Left ventricle myocardium inferior (tissue), 1 donor: ENCODE results near the gene ANKRD34A. TPM values are rescaled to one million over a fixed set of nuclear protein-coding genes. Genes with fewer than 3 reads are reported as not detected.

ENCODE experiments used
- DNase-seq: peaks from one replicate; pipeline ENCODE4 v3.0.0-alpha.2; 2020
- H3K27ac ChIP-seq: fragments of 200-600 bp; replicated peaks from 2 replicates; pipeline ENCODE4 v1.8.0; 2021
- H3K27me3 ChIP-seq: fragments of 200-600 bp; 2 replicates; pipeline ENCODE4 v1.8.0; 2021; ENCODE audit warnings: low read depth
- H3K36me3 ChIP-seq: fragments of 200-600 bp; 2 replicates; pipeline ENCODE4 v1.8.0; 2021
- H3K4me1 ChIP-seq: fragments of 200-600 bp; 2 replicates; pipeline ENCODE4 v1.8.0; 2021
- H3K4me3 ChIP-seq: fragments of 200-600 bp; 2 replicates; pipeline ENCODE4 v1.8.0; 2021; ENCODE audit warnings: mild to moderate bottlenecking, moderate library complexity
- H3K9me3 ChIP-seq: fragments of 200-600 bp; replicated peaks from 2 replicates; pipeline ENCODE4 v1.8.0; 2021
- intact Hi-C: fragments of 100-400 bp; cut with micrococcal nuclease; formaldehyde crosslinking; loops from one replicate; pipeline ENCODE4 v1.11.0; 2022
- total RNA-seq: library from RNA; stranded (reverse); fragmentation: NEBNext Ultra II Directional; extraction: Animal tissue kit (Norgen Biotek cat#: 25700); gene quantifications from one replicate; pipeline ENCODE4 v1.2.1, GENCODE V29; 2021
- TF ChIP-seq, protein P1 (sequence below): fragments of 200-600 bp; IDR thresholded peaks from 2 replicates; pipeline ENCODE4 v1.8.0; 2021; ENCODE audit warnings: antibody characterized with exemption, mild to moderate bottlenecking, borderline replicate concordance
- donor health status: DM: no; HTN: yes; CAD: no; lungs with severe emphysema.

ANKRD34A gene
- total RNA-seq, 1 donor from 2014 or later: 0.66 TPM

- Histone ChIP-seq H3K4me1 (peaks cover 95% of the 10 kb centered on the region), H3K27ac (peak overlapping the region; percentile 98), H3K27me3 (no peaks in the 10 kb centered on the region), H3K36me3 (no peaks in the 10 kb centered on the region), H3K9me3 (no peaks in the 10 kb centered on the region), H3K4me3 (no peak overlapping the region)
- intact Hi-C loops: no loop called here
- TF ChIP-seq, protein P1, sequence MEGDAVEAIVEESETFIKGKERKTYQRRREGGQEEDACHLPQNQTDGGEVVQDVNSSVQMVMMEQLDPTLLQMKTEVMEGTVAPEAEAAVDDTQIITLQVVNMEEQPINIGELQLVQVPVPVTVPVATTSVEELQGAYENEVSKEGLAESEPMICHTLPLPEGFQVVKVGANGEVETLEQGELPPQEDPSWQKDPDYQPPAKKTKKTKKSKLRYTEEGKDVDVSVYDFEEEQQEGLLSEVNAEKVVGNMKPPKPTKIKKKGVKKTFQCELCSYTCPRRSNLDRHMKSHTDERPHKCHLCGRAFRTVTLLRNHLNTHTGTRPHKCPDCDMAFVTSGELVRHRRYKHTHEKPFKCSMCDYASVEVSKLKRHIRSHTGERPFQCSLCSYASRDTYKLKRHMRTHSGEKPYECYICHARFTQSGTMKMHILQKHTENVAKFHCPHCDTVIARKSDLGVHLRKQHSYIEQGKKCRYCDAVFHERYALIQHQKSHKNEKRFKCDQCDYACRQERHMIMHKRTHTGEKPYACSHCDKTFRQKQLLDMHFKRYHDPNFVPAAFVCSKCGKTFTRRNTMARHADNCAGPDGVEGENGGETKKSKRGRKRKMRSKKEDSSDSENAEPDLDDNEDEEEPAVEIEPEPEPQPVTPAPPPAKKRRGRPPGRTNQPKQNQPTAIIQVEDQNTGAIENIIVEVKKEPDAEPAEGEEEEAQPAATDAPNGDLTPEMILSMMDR: no peak
- DNase-seq: no peak
These were observed 5.6 kb downstream of the ANKRD34A start for GRCh38 chr1:145958734-145959133.

GRCh38 chr1:145957443-145958319, 6.7 kb downstream of the ANKRD34A start, which contains the start of gene LIX1L:
LIX1L (minus strand) TSS chr1:145958017; CDS start chr1:145957927, 90 bp downstream.
- H3K4me3 ChIP-seq: peak within 1 kb of the TSS; percentile 80
- H3K36me3 ChIP-seq: no peaks in the 10 kb centered on the region
- TF ChIP-seq, protein P1: no peak
- DNase-seq: peak; percentile 97
- no peaks in the 10 kb centered on the region for H3K27me3 ChIP-seq
- H3K9me3 ChIP-seq: no peaks in the 10 kb centered on the region
- H3K27ac ChIP-seq: peak within 1 kb of the TSS; percentile 98
- intact Hi-C loops: no loop called here
- peaks cover 88% of the 10 kb centered on the region for H3K4me1 ChIP-seq

- Histone ChIP-seq H3K4me3 (peak overlapping the region; percentile 80), H3K9me3 (no peaks in the 10 kb centered on the region), H3K36me3 (peaks cover 3% of the 10 kb centered on the region), H3K4me1 (peaks cover 84% of the 10 kb centered on the region), H3K27ac (peak overlapping the region; percentile 98), H3K27me3 (no peaks in the 10 kb centered on the region)
- TF ChIP-seq, protein P1: no peak
- peak; percentile 31 for DNase-seq
- intact Hi-C loops: no loop called here
These were observed 7.5 kb downstream of the ANKRD34A start for GRCh38 chr1:145956781-145957442.

DNA sequence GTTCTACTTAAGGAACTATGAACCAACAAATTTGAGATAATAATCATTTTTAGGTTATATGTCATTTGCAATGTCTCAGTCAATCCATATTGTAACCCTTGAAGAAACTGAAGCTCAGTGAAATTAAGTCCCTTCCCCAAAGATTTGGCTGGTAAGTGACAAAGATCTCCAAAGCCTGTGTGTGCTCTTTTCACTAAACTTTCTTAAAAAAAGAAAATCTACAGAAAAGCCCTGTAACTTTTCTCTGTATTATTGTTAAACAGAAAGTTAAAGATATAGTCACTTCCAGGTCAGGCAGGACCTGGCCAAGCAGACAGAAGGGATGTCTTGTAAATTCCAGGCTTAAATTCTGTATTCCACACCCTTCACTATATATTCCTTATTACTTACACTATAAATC, 8.0 kb downstream of the ANKRD34A start:
- peaks cover 84% of the 10 kb centered on the region for H3K4me1 ChIP-seq
- no peaks in the 10 kb centered on the region for H3K9me3 ChIP-seq
- peak overlapping the region; percentile 98 for H3K27ac ChIP-seq
- no peak for DNase-seq
- intact Hi-C loops: no loop called here
- TF ChIP-seq, protein P1: no peak
- no peaks in the 10 kb centered on the region for H3K27me3 ChIP-seq
- peak overlapping the region; percentile 80 for H3K4me3 ChIP-seq
- peaks cover 8% of the 10 kb centered on the region for H3K36me3 ChIP-seq

- TF ChIP-seq, protein P1: no peak
- peak overlapping the region; percentile 80 for H3K4me3 ChIP-seq
- H3K27ac ChIP-seq: peak overlapping the region; percentile 98
- no peak for DNase-seq
- intact Hi-C loops: no loop called here
- H3K4me1 ChIP-seq: peaks cover 84% of the 10 kb centered on the region
- no peaks in the 10 kb centered on the region for H3K27me3 ChIP-seq
- H3K9me3 ChIP-seq: no peaks in the 10 kb centered on the region
- peaks cover 11% of the 10 kb centered on the region for H3K36me3 ChIP-seq
These were observed 8.9 kb downstream of the ANKRD34A start for GRCh38 chr1:145955436-145955835.
